Epithelial cell of esophagus (primary cell): ENCODE measurements around the gene CROCC2.
A peak's percentile ranks its signal among the peaks of the same experiment; 100 is the strongest.

Experiments used
- DNase-seq: peaks from one replicate; pipeline ENCODE4 v3.0.0; 2010; ENCODE audit warnings: low read depth
- H3K4me3 ChIP-seq: 2 replicates; pipeline ENCODE4 v1.5.1; 2011; ENCODE audit warnings: mild to moderate bottlenecking, low read length, control low read depth
- CTCF ChIP-seq: IDR thresholded peaks from 2 replicates; pipeline ENCODE4 v1.5.1; 2011; ENCODE audit warnings: low read depth, mild to moderate bottlenecking, low read length, control low read depth, inconsistent platforms; ENCODE audit not compliant: insufficient read depth; ENCODE audit errors: missing control alignments

Gene CROCC2

GRCh38 chr2:240898108-240898730 lies 7.9 kb upstream of the CROCC2 start:
- no peak overlapping the region for H3K4me3 ChIP-seq
- DNase-seq, result peak; percentile 64
- no peak for TF ChIP-seq CTCF

- no peak for TF ChIP-seq CTCF
- DNase-seq, result no peak
- H3K4me3 ChIP-seq, result no peak overlapping the region
Measured at GRCh38 chr2:240898731-240899467, 7.2 kb upstream of the CROCC2 start.

GRCh38 chr2:240899468-240899865 lies 6.7 kb upstream of the CROCC2 start:
- no peak overlapping the region for H3K4me3 ChIP-seq
- no peak for DNase-seq
- no peak for TF ChIP-seq CTCF

GRCh38 chr2:240900141-240900860 lies 5.8 kb upstream of the CROCC2 start:
- H3K4me3 ChIP-seq, result no peak overlapping the region
- TF ChIP-seq CTCF, result no peak
- no peak for DNase-seq

- no peak for TF ChIP-seq CTCF
- DNase-seq, result no peak
- H3K4me3 ChIP-seq, result no peak overlapping the region
Measured at GRCh38 chr2:240901986-240902614, 4.0 kb upstream of the CROCC2 start.

GRCh38 chr2:240902615-240903041 lies 3.5 kb upstream of the CROCC2 start:
- DNase-seq, result no peak
- no peak for TF ChIP-seq CTCF
- no peak overlapping the region for H3K4me3 ChIP-seq
